NCI-H2196 treated with DMSO at 0.1 percent for 48 hours (cell line): Measurements from ENCODE around the gene KBTBD8.

Experiments used
- DNase-seq: peaks from one replicate; lab custom pipeline; 2025; ENCODE audit not compliant: unreplicated experiment; lab: John Stamatoyannopoulos, UW

The KBTBD8 gene, protein sequence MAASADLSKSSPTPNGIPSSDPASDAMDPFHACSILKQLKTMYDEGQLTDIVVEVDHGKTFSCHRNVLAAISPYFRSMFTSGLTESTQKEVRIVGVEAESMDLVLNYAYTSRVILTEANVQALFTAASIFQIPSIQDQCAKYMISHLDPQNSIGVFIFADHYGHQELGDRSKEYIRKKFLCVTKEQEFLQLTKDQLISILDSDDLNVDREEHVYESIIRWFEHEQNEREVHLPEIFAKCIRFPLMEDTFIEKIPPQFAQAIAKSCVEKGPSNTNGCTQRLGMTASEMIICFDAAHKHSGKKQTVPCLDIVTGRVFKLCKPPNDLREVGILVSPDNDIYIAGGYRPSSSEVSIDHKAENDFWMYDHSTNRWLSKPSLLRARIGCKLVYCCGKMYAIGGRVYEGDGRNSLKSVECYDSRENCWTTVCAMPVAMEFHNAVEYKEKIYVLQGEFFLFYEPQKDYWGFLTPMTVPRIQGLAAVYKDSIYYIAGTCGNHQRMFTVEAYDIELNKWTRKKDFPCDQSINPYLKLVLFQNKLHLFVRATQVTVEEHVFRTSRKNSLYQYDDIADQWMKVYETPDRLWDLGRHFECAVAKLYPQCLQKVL

DNA sequence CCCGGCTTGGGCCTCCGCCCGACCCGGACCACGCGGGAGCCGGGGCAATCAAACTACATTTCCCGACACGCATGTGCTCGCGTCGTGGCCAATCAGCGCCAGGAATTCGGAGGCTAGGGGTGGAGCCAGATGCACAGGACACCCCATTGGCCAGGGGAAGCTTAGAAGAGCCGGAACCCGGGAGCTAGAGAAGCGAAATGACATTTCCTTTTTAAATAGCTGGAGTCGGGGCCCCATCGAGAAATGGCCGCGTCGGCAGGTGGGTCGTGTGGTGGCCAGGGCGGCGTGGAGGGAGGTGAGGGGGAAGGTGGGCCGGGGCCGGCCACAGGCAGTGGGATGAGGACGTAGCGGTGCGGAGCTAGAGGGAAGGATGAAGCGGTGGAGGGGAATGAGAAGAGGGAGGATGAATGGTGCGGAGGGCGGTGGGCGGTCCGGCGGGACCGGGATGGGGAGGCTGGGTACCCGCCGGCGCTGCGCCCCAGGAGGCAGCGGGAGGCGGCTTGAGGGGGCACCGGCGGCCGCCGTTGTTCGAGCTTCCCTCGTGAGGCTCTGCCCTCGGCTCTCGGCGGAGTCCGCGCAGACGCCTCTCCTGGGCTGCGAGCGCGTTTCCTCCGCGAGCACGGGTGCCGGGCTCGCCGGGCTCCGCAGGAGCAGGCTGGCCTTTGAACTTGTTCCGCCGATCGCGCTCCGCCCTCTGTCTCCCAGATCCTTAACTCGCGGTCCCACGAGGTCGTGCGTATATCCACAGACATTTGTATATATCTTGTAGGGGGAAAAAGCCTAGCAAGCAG is at the start of gene KBTBD8:
KBTBD8 (plus strand) TSS at position 195 of the 791 bp plus-strand sequence; CDS start at position 244, 49 bp downstream.
- peak; percentile 77 for DNase-seq

DNA sequence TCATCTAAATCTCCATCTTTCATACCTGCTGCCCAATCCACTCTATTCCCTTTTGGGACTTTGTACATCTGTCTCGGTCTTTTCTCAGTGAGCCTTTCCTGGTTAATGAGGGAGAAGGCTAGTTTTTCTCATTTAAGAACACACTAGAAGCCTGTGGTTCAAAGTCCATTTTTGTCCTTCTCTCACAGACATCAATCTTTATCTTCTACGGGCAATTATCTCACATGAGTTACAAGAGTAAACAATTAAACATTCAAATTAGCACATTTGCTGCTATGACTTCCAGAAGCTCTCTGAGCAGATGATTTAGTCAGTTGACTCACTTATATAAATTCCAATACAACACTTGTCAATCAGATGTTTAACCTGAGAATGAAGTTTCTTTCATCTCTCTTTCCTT is 49.3 kb upstream of the KBTBD8 start:
- no peak for DNase-seq

DNA sequence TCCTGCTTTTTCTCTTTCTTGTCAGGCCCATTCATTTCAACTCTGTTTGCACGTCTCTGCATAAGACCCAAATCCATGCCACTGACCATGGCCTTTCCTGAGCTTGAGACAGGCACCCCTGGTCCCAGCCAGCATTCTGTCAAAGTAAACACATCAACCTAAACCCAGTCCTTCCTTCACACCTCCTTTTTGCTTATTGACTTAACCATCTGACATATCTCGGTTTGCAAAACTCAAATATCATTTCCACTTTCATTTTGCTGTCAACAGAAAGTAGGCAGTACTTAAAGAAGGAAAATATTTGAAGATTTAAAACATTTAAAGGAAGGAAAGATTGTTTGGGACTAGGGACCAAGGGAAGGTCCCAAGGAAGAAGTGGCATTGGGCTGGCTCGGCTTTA is 48.2 kb upstream of the KBTBD8 start:
- DNase-seq = no peak

GRCh38 chr3:66952357-66952756 is 45.8 kb upstream of the KBTBD8 start:
- DNase-seq = no peak

GRCh38 chr3:66953934-66954445 is 44.1 kb upstream of the KBTBD8 start:
- no peak for DNase-seq

- DNase-seq = no peak
These were observed 41.4 kb upstream of the KBTBD8 start for GRCh38 chr3:66956742-66957141.

GRCh38 chr3:66957367-66957766 is 40.7 kb upstream of the KBTBD8 start:
- DNase-seq = no peak

GRCh38 chr3:66958067-66958466 is 40.0 kb upstream of the KBTBD8 start:
- no peak for DNase-seq

- DNase-seq = no peak
These were observed 35.4 kb upstream of the KBTBD8 start for GRCh38 chr3:66962664-66963063.

DNA sequence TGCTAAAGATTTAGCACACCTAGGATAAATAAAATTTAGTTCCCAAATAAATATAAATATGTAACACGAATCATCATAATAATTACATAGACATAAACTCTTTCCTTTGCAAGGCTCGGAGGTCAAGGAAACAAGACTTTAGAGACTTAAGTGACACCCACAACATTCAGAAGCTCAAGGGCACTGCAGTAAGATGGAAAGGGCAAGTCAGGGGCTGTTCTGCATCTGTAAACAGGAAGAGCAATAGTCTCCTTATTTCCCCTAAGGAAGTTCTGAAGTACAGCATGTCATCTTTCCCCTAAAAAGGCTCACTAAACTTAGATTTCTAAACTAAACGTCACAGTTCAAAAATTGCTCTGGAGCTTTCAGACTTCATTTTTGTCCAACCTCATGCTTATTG is 26.9 kb upstream of the KBTBD8 start:
- DNase-seq = no peak

- DNase-seq = peak; percentile 26
These were observed 26.1 kb upstream of the KBTBD8 start for GRCh38 chr3:66971891-66972551.

- DNase-seq = no peak
These were observed 17.3 kb upstream of the KBTBD8 start for GRCh38 chr3:66980791-66981190.

DNA sequence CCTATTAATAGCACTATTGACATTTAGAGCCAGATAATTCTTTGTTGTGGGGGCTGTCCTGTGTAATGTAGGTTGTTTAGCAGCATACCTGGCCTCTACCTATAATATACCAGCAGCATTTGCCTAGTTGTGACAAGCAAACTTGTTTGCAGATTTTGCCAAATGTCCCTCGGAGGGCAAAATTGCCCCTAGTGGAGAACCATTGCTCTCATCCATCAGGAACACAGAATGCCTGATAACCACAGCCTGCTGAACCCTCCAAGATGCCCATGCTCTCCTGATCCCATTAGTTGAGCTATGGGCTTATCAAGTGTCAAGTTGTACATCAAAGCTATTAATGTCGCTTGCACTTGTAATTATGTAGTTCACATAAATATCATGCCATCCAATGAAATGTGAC is 15.0 kb upstream of the KBTBD8 start:
- no peak for DNase-seq

DNA sequence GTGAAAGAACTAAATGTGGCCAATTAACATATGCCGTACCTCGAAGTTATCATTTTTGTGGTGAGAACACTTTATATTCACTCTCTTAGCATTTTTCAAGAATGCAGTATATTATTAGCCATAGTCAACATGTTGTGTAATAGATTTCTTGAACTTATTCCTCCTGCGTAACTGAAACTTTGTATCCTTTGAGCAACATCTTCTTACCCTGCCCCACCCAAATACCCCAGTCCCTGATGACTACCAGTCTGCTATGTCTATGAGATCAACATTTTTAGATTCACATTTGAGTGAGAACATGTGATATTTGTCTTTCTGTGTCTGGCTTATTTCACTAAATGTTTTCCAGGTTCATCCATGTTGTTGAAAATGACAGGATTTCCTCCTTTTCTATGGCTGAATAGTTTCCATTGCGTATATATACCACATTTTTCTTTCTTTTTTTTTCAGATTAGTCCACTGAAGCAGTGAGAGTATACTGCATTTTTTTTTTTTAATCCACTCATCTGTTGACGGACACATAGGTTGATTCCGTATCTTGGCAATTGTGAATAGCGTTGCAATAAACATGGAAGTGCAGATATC is 12.7 kb upstream of the KBTBD8 start:
- DNase-seq = no peak

DNA sequence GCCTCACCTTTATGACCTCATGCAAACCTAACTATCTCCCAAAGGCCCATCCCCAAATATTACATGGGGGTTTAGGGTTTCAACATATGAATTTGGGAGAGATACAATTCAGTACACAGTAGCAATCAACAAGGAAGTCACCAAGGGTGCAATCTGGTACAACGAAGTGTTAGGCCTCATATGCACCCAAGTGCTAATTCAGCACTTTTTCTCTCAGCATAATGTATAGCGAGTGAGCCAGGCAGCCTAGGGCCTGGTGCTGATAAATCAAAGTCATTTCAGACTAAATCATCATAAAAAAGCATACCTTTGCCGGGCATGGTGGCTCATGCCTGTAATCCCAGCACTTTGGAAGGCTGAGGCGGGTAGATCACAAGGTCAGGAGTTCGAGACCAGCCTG is 11.7 kb upstream of the KBTBD8 start:
- DNase-seq = no peak

DNA sequence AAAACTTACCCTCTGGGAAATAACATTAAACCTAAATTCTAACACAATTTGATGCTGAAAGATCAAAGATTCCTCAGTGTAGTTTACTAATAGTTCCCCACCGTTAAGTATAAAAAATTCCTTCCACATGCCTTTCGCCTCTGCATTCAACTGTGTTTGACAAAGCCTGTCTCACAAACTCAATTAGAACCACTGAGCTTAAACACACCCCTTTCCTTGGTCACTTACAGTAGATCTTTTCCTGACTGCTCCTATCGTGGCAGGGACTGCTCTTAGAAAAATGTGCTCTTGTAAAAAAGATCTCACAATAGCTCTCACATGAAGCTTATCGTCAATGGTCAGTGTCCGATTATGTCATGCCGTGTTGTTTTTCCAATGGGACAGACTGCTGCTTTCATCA is 8.9 kb upstream of the KBTBD8 start:
- no peak for DNase-seq

- DNase-seq = no peak
These were observed 8.0 kb upstream of the KBTBD8 start for GRCh38 chr3:66989860-66990696.

DNA sequence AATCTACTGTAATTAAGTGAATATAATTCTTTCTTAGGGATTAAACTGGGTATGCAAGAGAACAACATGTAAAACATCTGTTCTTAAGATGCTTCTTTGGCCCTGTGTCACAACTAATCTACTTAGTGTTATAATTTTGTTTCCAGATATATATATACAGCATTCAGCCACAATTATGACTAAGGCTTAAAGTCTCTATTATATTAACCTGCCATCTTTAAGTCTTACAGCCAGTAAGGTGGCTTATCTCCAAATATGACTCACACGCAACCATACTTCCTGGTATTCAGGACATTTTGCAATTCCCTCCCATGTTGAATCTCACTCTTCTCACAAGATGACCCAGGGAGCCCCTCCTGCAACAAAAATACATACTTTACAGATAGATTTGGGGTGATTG is 6.6 kb upstream of the KBTBD8 start:
- DNase-seq = no peak

GRCh38 chr3:66993082-66993481 is 5.0 kb upstream of the KBTBD8 start:
- no peak for DNase-seq

DNA sequence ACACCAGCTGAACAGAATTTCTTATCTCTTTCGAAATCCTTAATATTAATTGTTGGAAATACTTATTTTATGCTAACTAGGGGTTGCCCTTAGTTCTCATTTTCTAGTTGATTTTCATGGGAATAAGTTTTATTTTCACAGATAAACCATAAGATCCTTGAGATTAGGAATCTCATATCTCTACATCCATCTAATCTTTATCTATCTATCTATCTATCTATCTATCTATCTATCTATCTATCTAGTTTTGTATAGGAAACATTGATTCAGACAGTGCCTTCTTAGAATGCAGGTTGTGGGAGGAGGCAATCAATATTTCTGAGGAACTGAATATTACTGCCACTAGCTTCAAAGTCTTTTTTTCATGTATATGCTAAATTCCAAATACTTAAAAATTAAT is 3.5 kb upstream of the KBTBD8 start:
- no peak for DNase-seq
